Measurements from ENCODE around the gene FADS6. TPM values are rescaled to one million over a fixed set of nuclear protein-coding genes. Genes with fewer than 3 reads are reported as not detected.

FADS6 gene
- total and polyA plus RNA-seq, 10 of the 15 experiments (the other 5 are each of a cell fraction or from before 2014, with no cell fraction given): not detected

- SMC1A ChIA-PET (ENCODE audit: uncharacterized antibody, unreplicated experiment): interaction anchor here (0.5 to 3.0 kb wide), 5 partner anchors 38 to 1438 kb away, joined by 3 to 10 read pairs (median 3); no protein-coding TSS in a partner anchor
- FAIRE-seq: no peak
These were observed 26.2 kb upstream of the FADS6 start for GRCh38 chr17:74919440-74920305.

More at GRCh38 chr17:74919440-74920305, 26.2 kb upstream of the FADS6 start:
- Histone ChIP-seq H2AFZ (ENCODE audit: control insufficient read depth, low read depth, low read length) (no peak overlapping the region), H3K27ac (ENCODE audit: control insufficient read depth, insufficient read depth) (no peak overlapping the region), H3K36me3 (ENCODE audit: control insufficient read depth in 2 of 2, insufficient read depth in 2 of 2, low read length in 1 of 2) (no peaks in the 10 kb centered on the region), H3K9ac (ENCODE audit: control insufficient read depth, insufficient read depth, low read length) (no peak overlapping the region), H3K79me2 (ENCODE audit: control insufficient read depth, insufficient read depth, low read length) (no peaks in the 10 kb centered on the region), H3K27me3 (replicated peaks in 1 of 2; ENCODE audit: control insufficient read depth in 2 of 2, insufficient read depth in 2 of 2, low read length in 1 of 2) (peaks cover 10 to 13% of the 10 kb centered on the region in 2 experiments), H3K4me3 (no peak overlapping the region), H3K9me3 (replicated peaks; ENCODE audit: control insufficient read depth, insufficient read depth, low read length) (no peaks in the 10 kb centered on the region), H4K20me1 (ENCODE audit: control insufficient read depth, insufficient read depth) (no peaks in the 10 kb centered on the region), H3K4me1 (ENCODE audit: control insufficient read depth, insufficient read depth, low read length) (no peaks in the 10 kb centered on the region), H3K4me2 (ENCODE audit: control insufficient read depth, insufficient read depth) (no peak overlapping the region)
- ChIA-PET CTCF (interaction anchor here (0.6 to 12.6 kb wide), 4 partner anchors 12 to 1475 kb away, joined by 3 to 274 read pairs (median 3); no protein-coding TSS in a partner anchor), POLR2A (no interaction called here), RAD21 (ENCODE audit: unreplicated experiment) (interaction anchor here (0.9 to 8.1 kb wide), 6 partner anchors 9 to 128 kb away, joined by 3 to 73 read pairs (median 4); no protein-coding TSS in a partner anchor)
- no peak for DNase-seq (ENCODE audit: low read depth, low spot score)
- intact Hi-C loops (cut with micrococcal nuclease; ENCODE audit: unreplicated experiment) (no loop called here), in situ Hi-C loops (cut with MboI) (loop anchor here (5.0 kb wide), 1 partner anchor 38 kb away; no protein-coding TSS in a partner anchor)
- TF ChIP-seq RFX5 (IDR thresholded peaks at IDR 0.05; ENCODE audit: low read depth, low read length): no peak
- peak; percentile 31 to 42 (median 42); a peak in 4 of 6 replicates for TF ChIP-seq CTCF (IDR thresholded peaks at IDR 0.05 in 2 of 3, conservative IDR thresholded peaks at IDR 0.05 in 1 of 3; ENCODE audit: control insufficient read depth in 2 of 3, extremely low read depth in 1 of 3, insufficient read depth in 1 of 3, low read depth in 3 of 3, low read length in 3 of 3)
- TF ChIP-seq RAD21 (IDR thresholded peaks at IDR 0.05; ENCODE audit: insufficient read depth, low read depth, low read length): peak; percentile 67
- 0 out of 2 replicates have a peak, but pooled peaks have one; percentile 6 for TF ChIP-seq SMC3 (IDR thresholded peaks at IDR 0.05; ENCODE audit: borderline replicate concordance, low read length)
- no TSS peak for BruUV-seq (replicated peaks)
- 66% methylated on average over 57 of the region's 67 CpGs for WGBS (ENCODE audit: insufficient coverage, insufficient replicate concordance, low lambda C conversion rate, missing lambda C conversion rate)
- ATAC-seq: 0 out of 3 replicates have a peak, but pooled peaks have one; percentile 19

Data from GM12878 (cell line).